HG02759 (cell line): ENCODE measurements around the gene ENTR1.

ENCODE experiments used
- ATAC-seq: cut with Tn5 transposase; IDR thresholded peaks from one replicate; pipeline ENCODE4 v1.9.1; 2021; ENCODE audit warnings: mild to moderate bottlenecking, moderate library complexity; ENCODE audit not compliant: unreplicated experiment

ENTR1 gene

GRCh38 chr9:136379891-136380290 is 30.5 kb downstream of the ENTR1 start:
- no peak for ATAC-seq

GRCh38 chr9:136379401-136379800 is 31.0 kb downstream of the ENTR1 start:
- ATAC-seq, result no peak

DNA sequence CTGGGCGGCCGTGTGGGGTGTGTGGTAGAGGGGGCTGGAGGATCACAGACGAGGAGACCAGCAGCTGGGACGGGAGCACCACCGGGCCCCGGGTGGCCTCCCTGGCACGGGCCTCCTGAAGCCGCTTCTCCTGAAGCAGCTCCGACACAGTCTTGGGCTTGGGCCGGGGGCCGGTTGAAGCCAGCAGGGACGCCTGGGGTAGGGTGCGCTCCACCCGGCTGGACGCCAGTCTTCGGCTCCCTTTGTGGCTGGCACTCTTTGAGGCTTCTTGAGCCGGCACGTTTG is 31.5 kb downstream of the ENTR1 start:
- no peak for ATAC-seq

GRCh38 chr9:136378170-136379002 is 32.0 kb downstream of the ENTR1 start:
- no peak for ATAC-seq

DNA sequence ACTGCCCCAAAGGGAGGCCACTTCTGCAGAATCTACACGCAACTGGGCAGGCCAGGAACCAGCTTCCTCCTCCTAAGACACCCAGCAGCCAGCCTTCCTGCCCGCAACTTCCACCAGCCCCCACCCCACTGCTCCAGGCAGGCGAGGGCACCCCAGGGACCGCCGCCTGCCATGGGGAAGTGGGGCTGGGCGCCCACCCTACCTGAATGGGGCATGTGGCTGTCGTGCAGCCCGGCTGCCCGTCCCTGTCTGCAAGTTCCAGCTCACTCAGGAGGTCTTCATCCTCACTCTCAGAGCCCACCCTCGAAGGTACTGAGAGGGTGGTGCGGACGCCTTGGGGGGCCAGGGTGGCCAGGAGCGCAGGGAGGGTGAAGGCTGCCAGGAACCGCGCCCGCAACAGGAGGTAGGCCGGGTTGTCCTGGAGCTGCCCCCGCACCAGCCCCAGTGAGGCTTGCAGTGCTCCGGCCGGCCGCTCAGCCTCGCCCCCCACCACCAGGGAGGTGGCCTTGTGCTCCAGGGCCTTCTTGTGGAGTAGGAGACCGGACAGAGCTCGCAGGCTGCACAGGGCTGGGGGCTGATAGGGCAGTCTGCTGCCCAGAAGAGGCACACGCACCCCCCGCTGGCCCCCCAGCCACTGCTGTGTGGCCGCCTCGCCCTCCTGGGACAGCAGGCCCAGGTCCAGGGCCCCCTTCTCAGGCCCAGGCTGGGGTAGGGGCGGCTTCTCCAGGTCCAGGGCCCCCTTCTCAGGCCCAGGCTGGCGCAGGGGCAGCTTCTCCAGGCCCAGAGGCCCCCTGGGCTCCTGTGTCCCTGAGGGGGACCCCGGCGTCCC is 32.9 kb downstream of the ENTR1 start:
- ATAC-seq, result no peak

GRCh38 chr9:136376457-136376856 is 34.0 kb downstream of the ENTR1 start:
- no peak for ATAC-seq

DNA sequence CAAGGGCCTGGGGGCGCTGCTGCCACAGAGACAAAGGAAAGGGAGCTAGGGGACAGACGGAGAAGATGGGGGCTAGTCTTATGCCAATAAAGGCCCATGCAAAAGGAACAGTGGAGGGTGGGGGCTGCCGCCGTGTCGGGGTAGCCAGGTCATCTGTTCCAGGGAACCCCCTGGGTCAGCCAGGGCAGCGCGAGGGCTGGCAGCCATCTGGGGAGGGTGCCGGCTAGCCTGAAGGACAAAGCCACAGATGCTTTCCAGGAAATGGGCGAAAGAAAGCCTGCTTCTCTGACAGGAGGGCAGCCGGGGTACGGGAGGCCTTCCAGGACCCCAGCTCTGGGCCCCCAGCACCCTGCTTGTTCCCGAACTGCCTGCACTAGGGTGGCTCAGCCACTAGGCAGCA is 35.3 kb downstream of the ENTR1 start:
- no peak for ATAC-seq

- no peak for ATAC-seq
Measured at GRCh38 chr9:136374183-136374575, 36.2 kb downstream of the ENTR1 start.

DNA sequence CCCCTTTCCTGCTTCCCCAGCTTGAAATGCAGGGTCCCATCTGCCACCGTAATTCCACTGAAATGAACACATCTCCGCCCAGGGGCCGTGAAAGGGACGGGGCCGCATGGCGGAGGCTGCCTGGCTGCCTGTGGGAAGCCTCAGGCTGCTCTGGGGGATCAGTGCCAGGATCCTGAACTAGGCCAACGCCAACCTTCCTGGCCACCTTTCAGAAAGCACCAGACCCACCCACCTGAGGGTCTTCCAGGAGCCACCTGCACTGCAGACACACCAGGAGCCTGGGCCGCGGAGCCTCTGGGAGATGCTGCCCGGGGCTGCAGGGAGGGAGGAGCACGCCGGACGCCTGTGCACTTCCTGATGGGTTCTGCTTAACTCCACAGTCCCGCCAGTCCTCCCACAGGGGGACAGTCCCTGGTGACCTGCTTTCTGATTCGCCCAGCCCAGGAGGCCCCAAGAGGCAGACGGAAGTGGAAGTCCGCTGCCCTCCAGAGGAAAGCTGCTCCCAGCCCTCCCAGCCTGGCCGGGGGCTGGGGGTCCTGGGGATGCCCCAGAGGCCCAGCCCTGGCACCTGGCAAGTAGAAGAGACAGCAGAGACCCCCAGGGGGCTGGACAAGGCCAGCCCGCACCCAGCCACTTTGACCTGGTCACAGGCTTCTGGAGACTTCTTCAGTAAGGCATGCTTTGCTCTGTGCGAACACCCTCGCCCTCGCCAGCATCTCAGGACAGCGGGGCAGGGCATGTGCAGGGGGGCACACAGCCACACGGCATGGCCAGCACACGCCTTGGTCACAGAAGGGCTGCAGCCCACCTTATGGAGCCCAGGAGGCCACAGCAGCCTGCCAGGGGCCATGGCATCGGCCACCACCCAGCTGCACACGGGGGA is 36.9 kb downstream of the ENTR1 start, which contains the start of gene CARD9:
Gene CARD9, minus strand, starts transcription at position 370 of the 883 bp plus-strand sequence. CDS start 1,591 bp downstream, outside the sequence.
- ATAC-seq, result no peak

- ATAC-seq, result no peak
Measured at GRCh38 chr9:136372561-136373299, 37.7 kb downstream of the ENTR1 start.

GRCh38 chr9:136372006-136372405 is 38.4 kb downstream of the ENTR1 start:
- no peak for ATAC-seq

DNA sequence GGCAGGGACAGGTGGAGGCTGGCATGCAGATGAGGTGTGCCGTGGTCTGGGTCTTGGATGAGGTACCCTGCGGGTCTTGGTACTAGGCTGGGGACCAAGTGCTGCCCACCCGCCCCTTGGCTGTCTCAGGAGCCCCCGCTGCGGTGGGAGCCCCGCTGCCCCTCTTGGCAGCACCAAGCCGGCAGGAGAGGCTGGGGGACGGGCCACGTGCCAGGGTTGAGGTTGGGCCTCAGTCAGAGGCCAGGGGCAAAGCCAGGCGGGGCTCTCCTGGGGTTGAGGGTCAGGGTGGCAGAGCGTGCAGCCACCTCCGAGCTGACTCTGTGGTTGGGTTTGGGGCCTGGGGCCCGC is 38.9 kb downstream of the ENTR1 start:
- ATAC-seq, result no peak

GRCh38 chr9:136370687-136371532 is 39.5 kb downstream of the ENTR1 start:
- ATAC-seq, result no peak

DNA sequence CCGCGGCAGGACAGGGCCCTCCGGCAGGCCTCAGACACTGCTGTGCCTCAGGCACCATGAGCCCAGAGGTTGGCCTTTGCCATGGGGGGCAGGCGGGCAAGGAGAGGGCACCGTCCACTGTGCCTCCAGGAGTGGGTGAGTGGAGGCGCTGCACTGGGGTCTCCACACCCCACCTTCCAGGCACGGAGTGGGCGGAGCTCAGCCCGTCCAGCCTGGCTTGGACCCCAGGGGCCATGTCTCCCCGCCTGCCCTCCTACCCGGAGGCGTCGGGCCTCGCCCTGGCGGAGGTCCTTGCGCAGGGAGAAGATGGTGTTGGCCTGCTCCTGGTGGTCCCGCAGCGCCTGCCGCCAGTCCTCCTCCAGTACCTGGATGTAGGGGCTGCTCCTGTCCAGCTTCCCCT is 40.4 kb downstream of the ENTR1 start:
- ATAC-seq, result no peak

GRCh38 chr9:136368190-136368589 is 42.2 kb downstream of the ENTR1 start:
- no peak for ATAC-seq

DNA sequence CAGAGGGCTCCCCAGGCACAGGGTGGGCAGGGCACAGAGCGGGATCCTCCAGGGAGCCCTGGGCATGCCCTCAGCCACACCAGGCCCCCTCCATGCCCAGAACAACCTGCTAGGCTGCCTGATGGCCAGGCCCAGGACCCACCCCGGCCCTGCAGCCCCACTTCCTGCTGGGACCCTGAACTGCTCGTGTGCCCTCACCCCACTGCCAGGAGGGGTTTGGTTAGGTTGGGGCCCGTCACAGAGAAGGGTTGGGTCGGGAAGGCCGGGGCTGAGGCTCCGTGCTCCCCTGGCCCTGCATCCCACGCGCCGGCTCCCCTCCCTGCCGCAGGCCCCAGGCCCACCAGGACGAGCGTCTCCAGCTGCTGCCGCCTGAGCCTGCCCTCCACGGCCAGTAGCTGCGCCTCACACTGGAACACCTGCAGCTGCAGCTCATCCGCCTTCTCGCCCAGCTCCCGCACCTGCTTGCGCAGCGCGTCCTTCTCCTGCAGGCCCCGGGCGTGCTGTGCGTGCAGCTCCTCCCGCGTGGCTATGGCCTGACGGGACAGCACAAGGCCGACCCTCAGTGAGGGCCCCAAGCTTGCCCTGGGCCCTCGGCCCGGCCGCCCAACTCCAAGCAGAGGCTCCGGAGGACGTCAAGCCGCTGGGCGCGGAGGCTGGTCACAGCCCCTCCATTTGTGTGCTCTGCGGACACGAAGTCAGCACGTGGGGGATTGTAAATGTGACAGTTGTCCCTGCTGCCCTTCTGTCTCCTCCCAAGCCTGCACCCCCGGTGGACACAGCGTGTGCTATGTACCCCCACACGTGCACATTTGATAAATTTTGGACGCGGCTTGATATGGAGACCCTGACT is 42.9 kb downstream of the ENTR1 start:
- no peak for ATAC-seq

DNA sequence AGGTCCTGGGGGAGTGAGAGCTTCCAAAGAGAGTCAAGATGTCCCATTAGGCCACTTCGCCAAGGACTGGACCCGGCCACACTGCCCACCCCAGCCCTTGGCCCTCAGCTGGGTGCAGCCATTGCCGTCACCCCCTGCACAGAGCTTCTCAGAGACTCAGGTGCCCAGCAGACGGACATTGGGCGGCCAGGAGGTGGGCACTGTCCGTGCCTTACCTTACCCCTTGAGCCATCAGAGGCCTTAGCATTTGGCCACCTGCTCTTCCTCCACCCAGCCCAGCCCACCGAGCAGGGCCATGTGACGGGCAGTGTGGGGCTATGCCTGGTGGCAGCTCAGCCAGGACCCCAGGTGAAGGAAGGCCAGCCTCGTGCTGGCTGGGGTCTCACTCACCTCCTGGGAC is 43.6 kb downstream of the ENTR1 start:
- no peak for ATAC-seq

- no peak for ATAC-seq
Measured at GRCh38 chr9:136365775-136366222, 44.6 kb downstream of the ENTR1 start.
